GM12864 (cell line): Measurements from ENCODE around the gene ANKRD44.

ENCODE experiments used
- DNase-seq: peaks from one replicate; pipeline ENCODE4 v3.0.0-alpha.2; 2011; ENCODE audit warnings: low read depth
- H3K4me3 ChIP-seq: 2 replicates; pipeline ENCODE4 v1.5.1; 2011; ENCODE audit warnings: mild to moderate bottlenecking, low read depth, low read length, control low read depth
- CTCF ChIP-seq: IDR thresholded peaks from 2 replicates; pipeline ENCODE4 v1.5.1; 2011; ENCODE audit warnings: low read depth, mild to moderate bottlenecking, moderate library complexity, low read length, control low read depth, inconsistent platforms; ENCODE audit errors: missing control alignments

ANKRD44 gene

GRCh38 chr2:197115325-197115724 lies 195.3 kb downstream of the ANKRD44 start:
- TF ChIP-seq CTCF = no peak
- no peak for DNase-seq
- H3K4me3 ChIP-seq = no peak overlapping the region

DNA sequence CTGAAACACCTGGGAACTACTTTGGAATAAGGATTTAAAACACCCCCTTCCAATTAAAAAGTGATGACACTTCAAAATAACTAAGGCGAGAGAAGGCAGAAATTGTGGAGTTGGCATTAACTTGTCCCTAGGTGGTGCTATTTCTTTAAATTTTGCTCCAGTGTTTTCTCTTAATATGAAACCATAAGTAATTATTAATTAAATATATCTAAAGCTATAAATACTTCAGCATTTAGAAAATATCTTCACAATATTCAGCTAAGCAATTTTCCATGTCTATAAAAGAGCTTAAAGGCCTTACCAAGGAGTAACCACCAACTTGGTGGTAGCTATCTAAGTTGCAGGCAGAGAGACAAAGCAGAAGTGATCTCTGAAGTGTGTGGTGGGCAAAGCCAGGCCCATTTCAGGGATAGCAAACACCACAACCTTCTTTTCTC lies 197.3 kb downstream of the ANKRD44 start:
- no peak for DNase-seq
- H3K4me3 ChIP-seq = no peak overlapping the region
- TF ChIP-seq CTCF = peak; percentile 35

GRCh38 chr2:197109326-197109725 lies 201.3 kb downstream of the ANKRD44 start:
- no peak for DNase-seq
- no peak for TF ChIP-seq CTCF
- no peak overlapping the region for H3K4me3 ChIP-seq

- TF ChIP-seq CTCF = no peak
- H3K4me3 ChIP-seq = no peak overlapping the region
- no peak for DNase-seq
These were observed 201.8 kb downstream of the ANKRD44 start for GRCh38 chr2:197108758-197109157.

GRCh38 chr2:197107291-197108269 lies 203.0 kb downstream of the ANKRD44 start:
- no peak for DNase-seq
- TF ChIP-seq CTCF = no peak

GRCh38 chr2:197103363-197103762 lies 207.2 kb downstream of the ANKRD44 start:
- DNase-seq = no peak
- no peak overlapping the region for H3K4me3 ChIP-seq
- no peak for TF ChIP-seq CTCF

More at GRCh38 chr2:197107291-197108269, 203.0 kb downstream of the ANKRD44 start:
- H3K4me3 ChIP-seq = no peak overlapping the region

DNA sequence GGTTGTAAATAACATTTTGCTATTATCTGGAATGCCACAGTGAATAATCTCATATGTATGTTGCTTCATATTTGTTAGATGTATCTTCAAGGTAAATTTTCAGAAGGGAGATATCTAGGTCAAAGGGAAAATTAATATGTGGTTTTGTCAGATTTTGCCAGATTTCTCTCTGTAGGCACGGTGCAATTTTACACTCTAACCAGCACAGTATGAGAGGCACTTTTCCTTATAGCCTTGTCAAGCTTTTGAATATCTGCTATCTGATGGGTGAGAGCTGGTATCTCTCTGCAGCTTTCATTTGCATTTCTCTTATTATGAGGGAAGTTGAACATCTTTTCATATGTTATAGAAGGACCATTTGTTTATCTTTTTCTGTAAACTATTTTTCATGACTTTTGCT lies 208.3 kb downstream of the ANKRD44 start:
- TF ChIP-seq CTCF = no peak
- no peak for DNase-seq
- H3K4me3 ChIP-seq = no peak overlapping the region
